HFFc6 (cell line): ENCODE data around the gene ZNF219. TPM values are rescaled to one million over a fixed set of nuclear protein-coding genes. Genes with fewer than 3 reads are reported as not detected.
A peak's percentile ranks its signal among the peaks of the same experiment; 100 is the strongest.
"Not testable (repeated sequence)": the region's sequence is repeated elsewhere in the genome, so short reads cannot be mapped to it uniquely, and the experiment has no call there.

Experiments used
- DNase-seq: peaks from one replicate; pipeline ENCODE4 v3.0.0-alpha.2; 2018
- H3K27ac Mint-ChIP-seq: 2 replicates; pipeline ENCODE4 v1.8.0; 2020; ENCODE audit warnings: mild to moderate bottlenecking, mixed read lengths
- H3K27me3 Mint-ChIP-seq: 2 replicates; pipeline ENCODE4 v1.8.0; 2021; ENCODE audit warnings: mild to moderate bottlenecking, moderate library complexity, mixed read lengths; ENCODE audit not compliant: insufficient read depth
- H3K36me3 Mint-ChIP-seq: 2 replicates; pipeline ENCODE4 v1.8.0; 2021; ENCODE audit warnings: low read depth, mixed read lengths
- H3K4me1 Mint-ChIP-seq: 2 replicates; pipeline ENCODE4 v1.8.0; 2020; ENCODE audit warnings: low read depth, mixed read lengths
- H3K4me3 Mint-ChIP-seq: 2 replicates; pipeline ENCODE4 v1.8.0; 2020; ENCODE audit warnings: mild to moderate bottlenecking, moderate library complexity, mixed read lengths
- H3K9me3 Mint-ChIP-seq: 2 replicates; pipeline ENCODE4 v1.8.0; 2020; ENCODE audit warnings: mild to moderate bottlenecking, mixed read lengths
- total RNA-seq, 6 experiments: library from RNA; stranded (reverse); fragmentation: NEBNext Ultra II Directional; extraction: Animal tissue kit (Norgen Biotek cat#: 25700); gene quantifications; 2 replicates in 1 of 6; 3 replicates in 5 of 6; pipeline ENCODE4 v1.2.3, GENCODE V29; 2021
- TF ChIP-seq, protein P1 (sequence below): fragments of 200-600 bp; sonication (generic); IDR thresholded peaks from 2 replicates; pipeline ENCODE4 v1.5.0; 2021; ENCODE audit warnings: antibody characterized with exemption, mild to moderate bottlenecking

The ZNF219 gene
- total RNA-seq, 6 experiments from 2014 or later = 5.3 to 11.2 (median 6.6) TPM

DNA sequence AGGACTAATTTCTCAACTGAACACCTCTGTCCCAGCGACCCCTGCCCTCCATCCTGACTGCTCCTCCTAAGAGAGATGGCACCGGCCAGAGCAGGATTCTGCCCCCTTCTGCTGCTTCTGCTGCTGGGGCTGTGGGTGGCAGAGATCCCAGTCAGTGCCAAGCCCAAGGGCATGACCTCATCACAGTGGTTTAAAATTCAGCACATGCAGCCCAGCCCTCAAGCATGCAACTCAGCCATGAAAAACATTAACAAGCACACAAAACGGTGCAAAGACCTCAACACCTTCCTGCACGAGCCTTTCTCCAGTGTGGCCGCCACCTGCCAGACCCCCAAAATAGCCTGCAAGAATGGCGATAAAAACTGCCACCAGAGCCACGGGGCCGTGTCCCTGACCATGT is 55.5 kb downstream of the ZNF219 start:
- Mint-ChIP-seq H3K9me3 (no peaks in the 10 kb centered on the region), H3K27me3 (peaks cover 23% of the 10 kb centered on the region), H3K27ac (no peak overlapping the region), H3K4me1 (peaks cover 62% of the 10 kb centered on the region), H3K4me3 (no peak overlapping the region), H3K36me3 (no peaks in the 10 kb centered on the region)
- TF ChIP-seq, protein P1, sequence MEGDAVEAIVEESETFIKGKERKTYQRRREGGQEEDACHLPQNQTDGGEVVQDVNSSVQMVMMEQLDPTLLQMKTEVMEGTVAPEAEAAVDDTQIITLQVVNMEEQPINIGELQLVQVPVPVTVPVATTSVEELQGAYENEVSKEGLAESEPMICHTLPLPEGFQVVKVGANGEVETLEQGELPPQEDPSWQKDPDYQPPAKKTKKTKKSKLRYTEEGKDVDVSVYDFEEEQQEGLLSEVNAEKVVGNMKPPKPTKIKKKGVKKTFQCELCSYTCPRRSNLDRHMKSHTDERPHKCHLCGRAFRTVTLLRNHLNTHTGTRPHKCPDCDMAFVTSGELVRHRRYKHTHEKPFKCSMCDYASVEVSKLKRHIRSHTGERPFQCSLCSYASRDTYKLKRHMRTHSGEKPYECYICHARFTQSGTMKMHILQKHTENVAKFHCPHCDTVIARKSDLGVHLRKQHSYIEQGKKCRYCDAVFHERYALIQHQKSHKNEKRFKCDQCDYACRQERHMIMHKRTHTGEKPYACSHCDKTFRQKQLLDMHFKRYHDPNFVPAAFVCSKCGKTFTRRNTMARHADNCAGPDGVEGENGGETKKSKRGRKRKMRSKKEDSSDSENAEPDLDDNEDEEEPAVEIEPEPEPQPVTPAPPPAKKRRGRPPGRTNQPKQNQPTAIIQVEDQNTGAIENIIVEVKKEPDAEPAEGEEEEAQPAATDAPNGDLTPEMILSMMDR = no peak
- DNase-seq = no peak

DNA sequence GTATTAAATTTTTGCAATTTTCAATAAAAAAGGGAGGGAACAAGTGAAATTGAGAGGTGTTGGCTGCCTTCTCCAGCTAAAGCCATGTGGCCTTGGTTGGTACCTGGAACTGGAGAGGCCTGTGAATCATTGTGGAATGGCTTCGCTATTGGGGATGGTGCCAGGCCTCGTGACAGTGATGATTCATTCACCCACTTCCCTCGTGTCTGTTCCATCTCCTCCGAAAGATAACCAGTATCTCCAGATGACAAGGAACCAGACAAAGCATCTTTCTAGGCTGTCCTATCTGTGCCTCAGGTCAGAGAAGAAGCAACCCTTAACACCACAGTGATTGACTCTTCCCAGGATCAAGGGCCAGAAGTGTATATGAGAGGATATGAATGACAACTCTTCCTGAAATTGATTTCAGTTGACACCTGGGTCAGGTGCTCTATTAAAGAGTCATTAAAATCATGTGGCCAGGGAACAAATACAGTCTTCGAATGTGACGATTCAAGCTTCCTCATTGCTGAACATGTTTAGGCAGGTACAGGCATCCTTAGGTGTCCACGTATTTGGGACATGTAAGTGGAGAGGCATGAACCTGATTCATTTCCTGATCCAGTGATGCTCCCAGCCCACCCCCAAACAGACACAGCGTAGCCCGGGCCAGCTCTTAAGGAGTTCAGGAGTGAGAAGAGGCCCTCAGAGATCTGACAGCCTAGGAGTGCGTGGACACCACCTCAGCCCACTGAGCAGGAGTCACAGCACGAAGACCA is 56.6 kb downstream of the ZNF219 start, which contains the start of gene RNASE7:
RNASE7 (plus strand) TSS at position 687 of the 758 bp plus-strand sequence. CDS start 631 bp downstream, outside the sequence.
- Mint-ChIP-seq H3K9me3 (no peaks in the 10 kb centered on the region), H3K4me1 (peaks cover 54% of the 10 kb centered on the region), H3K36me3 (no peaks in the 10 kb centered on the region), H3K27ac (no peak within 1 kb of the TSS), H3K27me3 (peaks cover 23% of the 10 kb centered on the region), H3K4me3 (no peak within 1 kb of the TSS)
- peak; percentile 54 for DNase-seq
- TF ChIP-seq, protein P1 = no peak

GRCh38 chr14:21040941-21041340 is 57.5 kb downstream of the ZNF219 start:
- not testable (repeated sequence) for DNase-seq, H3K4me3 Mint-ChIP-seq, H3K27ac Mint-ChIP-seq, H3K9me3 Mint-ChIP-seq, H3K36me3 Mint-ChIP-seq
- Mint-ChIP-seq H3K4me1 (peaks cover 54% of the 10 kb centered on the region), H3K27me3 (peaks cover 30% of the 10 kb centered on the region)

DNA sequence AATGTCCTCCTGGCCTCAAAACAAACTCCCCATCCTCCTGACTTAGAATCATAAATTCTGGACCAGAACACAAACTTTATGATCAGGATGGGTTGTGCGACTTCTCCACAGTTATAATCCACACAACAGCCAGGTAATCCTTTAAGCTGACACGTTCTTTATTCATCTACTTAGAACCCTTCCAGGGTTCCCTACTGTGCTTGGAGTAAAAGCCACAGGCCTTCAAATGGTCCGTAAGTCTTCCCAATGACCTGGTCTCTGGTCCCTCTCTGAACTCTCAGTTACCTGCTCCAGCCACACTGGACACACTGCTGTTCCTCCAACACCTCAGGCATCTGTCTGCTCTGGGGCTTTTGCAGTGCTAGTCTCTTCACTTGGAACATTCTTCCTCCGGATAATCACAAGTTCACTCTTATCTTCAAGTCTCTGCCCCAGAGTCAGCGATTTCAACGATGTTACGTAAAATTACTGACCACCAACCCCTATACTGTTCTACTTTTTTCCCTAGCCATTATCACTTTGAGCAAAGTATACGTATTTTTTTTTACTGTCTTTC is 58.0 kb downstream of the ZNF219 start:
- TF ChIP-seq, protein P1 = no peak; the same call in 1 of the 2 replicates
- H3K9me3 Mint-ChIP-seq = no peaks in the 10 kb centered on the region
- peaks cover 35% of the 10 kb centered on the region for H3K27me3 Mint-ChIP-seq
- no peak for DNase-seq
- H3K27ac Mint-ChIP-seq = no peak overlapping the region
- no peak overlapping the region for H3K4me3 Mint-ChIP-seq
- H3K4me1 Mint-ChIP-seq = peaks cover 54% of the 10 kb centered on the region
- H3K36me3 Mint-ChIP-seq = no peaks in the 10 kb centered on the region

Other genes starting within 250 kb of the ZNF219 start
- not detected for gene RNASE3, start 207.3 kb downstream of the ZNF219 start, total RNA-seq
- gene RNASE2, start 143.2 kb downstream of the ZNF219 start, total RNA-seq = not detected
- 10 to 100 TPM; 29.3 to 34.0 (median 32.7) TPM for gene METTL17, start 108.7 kb downstream of the ZNF219 start, total RNA-seq
- gene SLC39A2, start 99.4 kb downstream of the ZNF219 start, total RNA-seq = under 1 TPM in 1 of 6 experiments, not detected in 5; 0.15 TPM
- gene NDRG2, start 73.6 kb downstream of the ZNF219 start, total RNA-seq = under 1 TPM in 4 of 6 experiments, not detected in 2; 0.11 to 0.31 (median 0.23) TPM
- not detected for gene TPPP2, start 68.4 kb downstream of the ZNF219 start, total RNA-seq
- gene RNASE13, start 63.8 kb downstream of the ZNF219 start, total RNA-seq = not detected
- not detected for gene RNASE7, start 56.3 kb downstream of the ZNF219 start, total RNA-seq
- not detected for gene RNASE8, start 40.8 kb downstream of the ZNF219 start, total RNA-seq
- gene ARHGEF40, start 28.4 kb downstream of the ZNF219 start, total RNA-seq = 10 to 100 TPM; 30.4 to 43.0 (median 40.8) TPM
- gene TMEM253, start 2.4 kb upstream of the ZNF219 start, total RNA-seq = under 1 TPM in 2 of 6 experiments, not detected in 4; 0.18 to 0.35 TPM
- not detected for gene OR5AU1, start 57.4 kb upstream of the ZNF219 start, total RNA-seq
- gene HNRNPC, start 170.8 kb upstream of the ZNF219 start, total RNA-seq = 100 to 1,000 TPM; 528 to 684 (median 604) TPM
- not detected for gene RPGRIP1, start 181.4 kb upstream of the ZNF219 start, total RNA-seq